ENCODE results near the gene FSHB. TPM values are rescaled to one million over a fixed set of nuclear protein-coding genes. Genes with fewer than 3 reads are reported as not detected.
"Not testable (repeated sequence)": the region's sequence is repeated elsewhere in the genome, so short reads cannot be mapped to it uniquely, and the experiment has no call there.

FSHB gene
- total RNA-seq: not detected

DNA sequence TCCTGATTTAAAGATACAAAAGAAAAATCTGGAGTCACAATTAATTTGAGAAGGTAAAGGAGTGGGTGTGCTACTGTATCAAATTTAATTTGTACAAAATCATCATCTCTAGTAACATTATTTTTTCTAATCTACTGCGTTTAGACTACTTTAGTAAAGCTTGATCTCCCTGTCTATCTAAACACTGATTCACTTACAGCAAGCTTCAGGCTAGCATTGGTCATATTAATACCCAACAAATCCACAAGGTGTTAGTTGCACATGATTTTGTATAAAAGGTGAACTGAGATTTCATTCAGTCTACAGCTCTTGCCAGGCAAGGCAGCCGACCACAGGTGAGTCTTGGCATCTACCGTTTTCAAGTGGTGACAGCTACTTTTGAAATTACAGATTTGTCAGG, at the start of gene FSHB:
Gene FSHB, plus strand, starts transcription at position 301 of the 400 bp plus-strand sequence. CDS start 889 bp downstream, outside the sequence.
- Mint-ChIP-seq H3K4me1 (no peaks in the 10 kb centered on the region), H3K36me3 (ENCODE audit: low read depth) (no peaks in the 10 kb centered on the region), H3K27ac (no peak within 1 kb of the TSS), H3K9me3 (no peaks in the 10 kb centered on the region), H3K27me3 (no peaks in the 10 kb centered on the region), H3K4me3 (no peak within 1 kb of the TSS)
- no peak for DNase-seq
- CTCF ChIA-PET: no interaction called here
- POLR2A ChIA-PET: no interaction called here

DNA sequence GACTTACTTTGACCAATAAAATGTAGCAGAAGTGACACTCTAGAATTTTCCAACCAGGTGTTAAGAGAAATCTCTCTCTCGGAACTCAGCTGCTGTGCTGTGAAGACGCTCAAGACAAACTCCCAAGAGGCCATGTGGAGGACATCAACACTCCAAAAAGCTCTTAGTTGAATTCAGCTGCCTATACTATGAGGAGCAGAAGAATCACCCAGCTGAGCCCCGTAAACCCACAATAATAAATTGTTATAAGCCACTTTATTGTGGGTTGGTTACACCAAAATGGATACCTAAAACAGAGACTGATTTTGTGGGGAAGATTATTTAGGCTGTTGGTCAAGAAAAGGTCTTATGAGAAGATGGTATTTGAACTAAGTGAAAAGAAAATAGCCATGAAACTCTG, 44.1 kb upstream of the FSHB start:
- H3K4me1 Mint-ChIP-seq: no peaks in the 10 kb centered on the region
- H3K9me3 Mint-ChIP-seq: no peaks in the 10 kb centered on the region
- CTCF ChIA-PET: no interaction called here
- no peaks in the 10 kb centered on the region for H3K27me3 Mint-ChIP-seq
- no peak for DNase-seq
- no peak overlapping the region for H3K27ac Mint-ChIP-seq
- no peak overlapping the region for H3K4me3 Mint-ChIP-seq
- H3K36me3 Mint-ChIP-seq (ENCODE audit: low read depth): no peaks in the 10 kb centered on the region
- POLR2A ChIA-PET: no interaction called here

DNA sequence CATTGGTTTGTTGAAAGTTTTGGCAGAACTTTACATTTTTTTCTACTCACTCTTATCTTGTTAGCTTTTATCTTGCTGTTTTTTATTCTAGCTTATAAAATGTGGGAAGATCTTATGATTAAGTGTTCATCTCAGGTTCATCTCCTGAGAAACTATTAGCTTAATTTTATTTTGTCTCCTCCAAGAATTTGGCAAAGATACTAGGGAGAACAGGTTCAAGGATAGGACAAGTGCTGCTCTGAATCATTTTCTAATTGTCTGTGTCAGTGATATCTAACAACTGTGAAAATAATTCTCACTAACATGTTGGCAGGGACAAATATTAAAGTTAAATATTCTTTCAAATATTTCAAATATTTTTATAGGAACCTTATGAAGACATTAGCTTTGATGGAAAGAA, 38.2 kb upstream of the FSHB start:
- Mint-ChIP-seq H3K27me3 (no peaks in the 10 kb centered on the region), H3K27ac (no peak overlapping the region), H3K4me1 (no peaks in the 10 kb centered on the region), H3K4me3 (no peak overlapping the region), H3K9me3 (no peaks in the 10 kb centered on the region), H3K36me3 (ENCODE audit: low read depth) (no peaks in the 10 kb centered on the region)
- no peak for DNase-seq
- ChIA-PET CTCF (no interaction called here), POLR2A (no interaction called here)

DNA sequence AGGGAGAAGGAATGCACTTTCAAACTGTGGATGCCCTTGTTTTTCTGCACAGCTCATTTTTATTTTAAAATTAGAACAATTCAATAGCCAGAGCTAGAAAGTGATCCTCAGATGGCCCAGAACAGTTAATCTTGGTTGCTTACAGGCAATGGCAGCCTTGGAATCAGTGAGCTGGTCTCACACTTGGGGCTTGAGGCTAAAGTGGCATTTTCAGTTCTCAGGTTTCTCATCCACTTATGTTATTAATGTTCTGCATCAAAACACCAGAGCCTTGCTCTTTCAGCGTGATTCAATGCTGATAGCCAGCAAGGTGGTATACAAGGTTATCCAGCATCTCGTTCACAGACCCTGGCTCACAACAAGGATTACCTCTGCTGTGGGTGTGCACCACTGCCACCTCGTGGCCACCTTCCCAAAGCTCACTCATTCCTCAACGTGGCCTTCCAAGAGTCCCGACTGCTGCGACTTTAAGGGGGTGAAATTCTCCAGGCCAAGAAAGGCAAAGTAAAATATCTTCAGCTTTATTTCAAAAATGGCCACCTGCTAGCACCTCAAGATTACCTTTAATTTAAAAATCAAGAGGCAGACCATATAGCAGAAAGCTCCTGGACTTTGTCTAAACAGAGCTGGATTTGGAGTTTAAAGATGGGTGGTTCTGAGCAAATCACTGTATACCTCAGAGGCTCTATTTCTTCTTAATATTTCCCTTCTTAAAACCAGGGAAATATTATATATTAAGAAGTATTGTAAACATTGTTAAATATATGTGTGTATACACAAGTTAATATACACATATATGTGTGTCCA, 34.2 kb upstream of the FSHB start:
- Mint-ChIP-seq H3K27me3 (no peaks in the 10 kb centered on the region), H3K27ac (no peak overlapping the region), H3K9me3 (no peaks in the 10 kb centered on the region), H3K4me3 (no peak overlapping the region), H3K36me3 (ENCODE audit: low read depth) (no peaks in the 10 kb centered on the region), H3K4me1 (no peaks in the 10 kb centered on the region)
- peak; percentile 43 for DNase-seq
- POLR2A ChIA-PET: no interaction called here
- CTCF ChIA-PET: no interaction called here

DNA sequence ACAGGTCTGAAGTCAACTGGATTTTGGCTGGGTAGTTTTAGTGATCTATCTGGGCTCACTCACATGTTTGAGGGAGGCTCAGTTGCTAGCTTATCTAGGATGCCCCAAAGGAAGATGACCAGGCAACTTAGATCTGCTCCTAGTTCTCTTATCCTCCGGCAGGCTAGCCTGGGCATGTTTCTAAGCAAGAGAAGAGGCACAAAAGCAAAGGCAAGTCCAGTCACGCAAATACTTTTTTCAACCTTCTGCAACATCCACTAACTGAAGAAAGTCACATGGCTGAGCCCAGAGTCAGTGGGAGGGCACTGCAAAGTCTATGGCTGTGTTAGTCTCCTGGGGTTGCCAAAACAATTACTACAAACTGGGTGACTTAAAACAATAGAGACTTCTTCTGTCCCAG, 32.9 kb upstream of the FSHB start:
- H3K4me3 Mint-ChIP-seq: no peak overlapping the region
- no peak for DNase-seq
- H3K4me1 Mint-ChIP-seq: no peaks in the 10 kb centered on the region
- no peak overlapping the region for H3K27ac Mint-ChIP-seq
- no peaks in the 10 kb centered on the region for H3K27me3 Mint-ChIP-seq
- no peaks in the 10 kb centered on the region for H3K9me3 Mint-ChIP-seq
- H3K36me3 Mint-ChIP-seq (ENCODE audit: low read depth): no peaks in the 10 kb centered on the region
- POLR2A ChIA-PET: no interaction called here
- CTCF ChIA-PET: no interaction called here

DNA sequence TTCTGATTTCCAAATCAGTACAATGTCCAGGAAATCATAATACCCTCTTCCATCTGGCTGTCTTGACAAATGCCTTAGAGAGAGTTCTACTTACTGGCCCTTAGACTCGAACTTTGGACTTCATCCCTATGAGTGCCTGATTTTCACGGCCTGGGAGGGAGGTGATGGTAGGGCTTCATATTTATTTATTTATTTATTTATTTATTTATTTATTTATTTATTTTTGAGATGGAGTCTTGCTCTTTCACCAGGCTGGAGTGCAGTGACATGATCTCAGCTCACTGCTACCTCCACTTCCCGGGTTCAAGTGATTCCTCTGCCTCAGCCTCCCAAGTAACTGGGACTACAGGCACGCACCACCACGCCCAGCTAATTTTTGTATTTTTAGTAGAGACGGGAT, 27.8 kb upstream of the FSHB start:
- H3K4me1 Mint-ChIP-seq; H3K4me3 Mint-ChIP-seq; H3K9me3 Mint-ChIP-seq; CTCF ChIA-PET; POLR2A ChIA-PET; H3K27me3 Mint-ChIP-seq; DNase-seq; H3K36me3 Mint-ChIP-seq (ENCODE audit: low read depth); H3K27ac Mint-ChIP-seq: not testable (repeated sequence)

DNA sequence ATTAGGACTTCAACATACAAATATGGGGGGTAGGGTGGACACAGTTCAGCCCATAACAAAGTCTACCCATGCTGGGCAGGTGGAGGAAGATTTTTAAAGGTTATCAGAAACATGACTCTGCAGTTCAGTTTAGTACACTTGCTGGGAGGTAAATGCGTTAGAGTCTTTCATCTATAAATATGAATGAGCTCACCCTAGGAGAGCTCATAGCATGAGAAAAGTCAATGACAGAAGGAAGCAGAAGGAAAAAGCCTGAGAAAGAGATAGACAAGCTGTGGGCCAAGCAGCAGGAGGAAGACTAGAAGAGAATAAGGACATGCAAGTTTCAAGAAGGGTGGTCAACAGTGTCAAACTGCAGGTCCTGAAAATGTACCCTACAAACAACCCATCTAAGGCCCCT, 27.0 kb upstream of the FSHB start:
- Mint-ChIP-seq H3K27ac (no peak overlapping the region), H3K27me3 (no peaks in the 10 kb centered on the region), H3K4me3 (no peak overlapping the region), H3K9me3 (no peaks in the 10 kb centered on the region), H3K4me1 (no peaks in the 10 kb centered on the region), H3K36me3 (ENCODE audit: low read depth) (no peaks in the 10 kb centered on the region)
- no peak for DNase-seq
- ChIA-PET POLR2A (no interaction called here), CTCF (no interaction called here)

DNA sequence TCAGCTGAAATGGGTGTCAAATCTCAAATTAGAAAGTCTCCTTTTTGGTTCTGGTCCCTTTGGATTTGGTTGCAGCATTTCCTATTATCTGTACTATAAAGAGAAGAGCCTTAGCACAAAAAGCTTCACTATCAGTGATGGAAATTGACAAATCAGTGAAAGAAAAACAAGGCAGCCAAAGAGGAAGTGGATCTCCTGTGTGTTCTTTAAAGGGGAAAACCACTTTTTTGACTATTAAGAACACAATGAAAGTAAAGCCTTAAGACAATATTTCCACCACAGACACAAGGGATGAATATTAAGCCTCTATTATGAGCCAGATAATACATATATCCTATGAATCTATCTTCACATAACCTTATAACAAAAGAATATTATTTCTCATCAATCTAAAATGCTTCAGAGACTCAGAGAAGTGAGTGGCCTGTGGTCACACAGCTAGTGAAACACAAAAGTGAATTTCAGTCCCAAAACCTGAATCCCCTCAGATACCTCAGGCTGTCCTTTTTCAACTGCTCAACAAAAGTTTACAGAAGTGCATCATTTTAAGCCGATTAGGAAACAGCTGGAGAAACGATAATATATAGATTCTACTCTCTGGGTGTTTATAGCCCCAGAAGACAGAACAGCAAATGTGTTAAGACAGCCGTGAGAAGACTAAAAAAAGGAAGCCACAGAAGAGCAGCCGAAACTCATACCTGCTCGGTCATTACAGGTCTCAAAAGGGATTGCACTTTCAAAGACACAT, 24.4 kb upstream of the FSHB start:
- H3K9me3 Mint-ChIP-seq: no peaks in the 10 kb centered on the region
- ChIA-PET POLR2A (no interaction called here), CTCF (no interaction called here)
- no peak overlapping the region for H3K4me3 Mint-ChIP-seq
- no peak overlapping the region for H3K27ac Mint-ChIP-seq
- no peaks in the 10 kb centered on the region for H3K36me3 Mint-ChIP-seq (ENCODE audit: low read depth)
- no peak for DNase-seq
- no peaks in the 10 kb centered on the region for H3K27me3 Mint-ChIP-seq
- H3K4me1 Mint-ChIP-seq: no peaks in the 10 kb centered on the region

DNA sequence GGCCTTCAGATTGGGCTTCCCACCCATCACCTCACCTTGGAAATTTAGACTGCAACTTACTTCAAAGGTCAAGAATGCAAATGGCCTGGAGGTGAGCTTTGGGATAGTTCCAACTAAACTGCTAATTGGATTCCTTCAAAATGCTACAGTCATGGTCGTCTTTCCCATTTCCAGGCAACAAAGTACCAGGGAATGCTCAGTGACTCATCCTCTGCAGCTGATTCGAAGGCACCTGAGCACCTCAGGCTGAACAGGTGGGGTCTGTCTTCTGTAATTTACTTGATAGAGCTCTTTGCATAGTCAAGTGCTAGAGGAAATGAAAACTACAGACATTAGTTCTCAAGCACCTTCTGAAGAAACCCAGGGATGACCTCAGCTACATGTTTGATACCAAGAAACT, 20.5 kb upstream of the FSHB start:
- CTCF ChIA-PET: no interaction called here
- Mint-ChIP-seq H3K4me1 (no peaks in the 10 kb centered on the region), H3K27me3 (no peaks in the 10 kb centered on the region), H3K36me3 (ENCODE audit: low read depth) (no peaks in the 10 kb centered on the region), H3K4me3 (no peak overlapping the region), H3K27ac (no peak overlapping the region), H3K9me3 (no peaks in the 10 kb centered on the region)
- POLR2A ChIA-PET: no interaction called here
- DNase-seq: no peak

DNA sequence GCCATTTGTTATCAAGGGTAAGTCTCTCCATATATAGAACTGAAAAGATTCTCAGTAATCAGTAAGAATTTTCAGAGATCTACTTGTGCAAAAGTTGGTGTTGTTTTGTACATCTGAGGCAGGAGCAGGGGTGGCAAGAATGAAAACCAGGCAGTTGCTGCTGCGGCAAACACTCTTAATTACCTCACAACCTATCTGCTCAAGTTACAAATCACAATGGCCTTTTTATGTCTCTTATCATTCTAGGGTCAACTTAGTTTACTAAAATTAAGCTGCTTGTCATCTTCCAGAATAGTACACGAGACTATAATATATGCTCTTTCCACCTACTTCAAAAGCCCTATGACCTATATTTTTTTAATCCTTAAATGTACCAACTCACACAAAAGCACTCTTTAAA, 14.3 kb upstream of the FSHB start:
- Mint-ChIP-seq H3K4me3 (no peak overlapping the region), H3K36me3 (ENCODE audit: low read depth) (no peaks in the 10 kb centered on the region), H3K4me1 (no peaks in the 10 kb centered on the region), H3K27me3 (peaks cover 2% of the 10 kb centered on the region), H3K27ac (no peak overlapping the region), H3K9me3 (no peaks in the 10 kb centered on the region)
- ChIA-PET CTCF (no interaction called here), POLR2A (no interaction called here)
- no peak for DNase-seq

DNA sequence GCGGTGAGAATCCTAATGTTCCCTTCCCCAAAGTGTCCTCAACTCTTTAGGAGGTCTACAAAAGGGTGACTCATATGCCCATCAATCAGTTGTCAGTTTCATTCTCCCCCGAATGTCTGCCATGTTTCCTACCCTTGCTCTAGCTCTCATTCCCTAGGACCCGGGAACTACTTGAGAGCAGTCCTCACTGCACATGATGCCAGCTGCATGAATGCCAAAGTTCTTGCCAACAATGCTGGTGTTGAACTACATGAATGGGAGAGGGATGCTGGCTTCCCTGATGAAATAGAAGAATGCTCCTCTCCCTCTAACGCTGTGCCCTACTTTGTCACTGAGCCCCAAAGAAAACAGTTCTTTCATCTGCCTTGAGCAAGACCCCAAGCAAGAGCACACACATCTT, 12.5 kb upstream of the FSHB start:
- Mint-ChIP-seq H3K36me3 (ENCODE audit: low read depth) (no peaks in the 10 kb centered on the region), H3K4me1 (no peaks in the 10 kb centered on the region), H3K27me3 (peaks cover 2% of the 10 kb centered on the region), H3K27ac (no peak overlapping the region), H3K9me3 (no peaks in the 10 kb centered on the region), H3K4me3 (no peak overlapping the region)
- POLR2A ChIA-PET: no interaction called here
- CTCF ChIA-PET: no interaction called here
- no peak for DNase-seq

DNA sequence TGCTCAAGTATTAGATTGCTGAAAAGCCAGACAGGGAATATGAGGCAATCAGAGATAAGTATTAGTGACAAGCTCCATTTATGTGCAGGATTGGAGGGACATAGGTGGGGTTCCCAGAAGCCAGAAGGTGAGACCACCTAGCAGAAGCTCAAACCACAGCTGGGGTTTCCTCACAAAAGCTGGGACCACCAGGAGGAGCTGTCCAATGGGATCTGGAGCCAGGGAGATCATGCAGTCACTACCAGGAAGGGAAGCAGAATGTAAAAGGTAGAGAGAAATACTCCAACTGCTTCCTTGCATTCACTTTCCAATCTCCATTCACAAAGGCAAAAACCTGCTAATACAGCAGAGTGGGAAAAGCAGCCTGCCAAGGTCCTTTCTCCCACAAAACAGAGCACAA, 5.2 kb upstream of the FSHB start:
- Mint-ChIP-seq H3K4me1 (no peaks in the 10 kb centered on the region), H3K9me3 (no peaks in the 10 kb centered on the region), H3K4me3 (no peak overlapping the region), H3K36me3 (ENCODE audit: low read depth) (no peaks in the 10 kb centered on the region), H3K27ac (no peak overlapping the region), H3K27me3 (no peaks in the 10 kb centered on the region)
- ChIA-PET POLR2A (no interaction called here), CTCF (no interaction called here)
- DNase-seq: no peak

DNA sequence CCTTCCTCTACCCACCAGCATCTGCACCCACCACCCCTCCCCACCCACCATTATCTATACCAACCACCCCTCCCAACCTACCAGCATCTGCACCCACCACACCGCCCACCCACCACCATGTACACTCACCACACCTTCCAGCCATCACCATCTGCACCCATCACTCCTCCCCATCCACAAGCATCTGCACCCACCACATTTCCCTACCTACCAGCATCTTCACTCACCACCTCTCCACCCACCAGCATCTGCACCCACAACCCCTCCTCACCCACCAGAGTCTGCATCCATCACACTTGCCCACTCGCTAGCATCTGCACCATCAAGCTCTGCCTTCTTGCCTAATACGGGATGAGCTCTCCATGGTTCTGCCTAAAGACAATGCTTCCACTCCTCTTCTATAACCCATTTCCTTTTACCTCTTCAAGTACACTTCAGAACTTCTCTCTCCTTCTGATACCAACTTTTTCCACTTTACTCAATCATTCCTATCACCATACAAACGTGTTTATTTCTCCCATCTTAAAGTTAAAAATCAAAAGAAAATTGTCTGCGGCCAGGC, 2.4 kb upstream of the FSHB start:
- H3K36me3 Mint-ChIP-seq (ENCODE audit: low read depth): no peaks in the 10 kb centered on the region
- H3K4me3 Mint-ChIP-seq: no peak overlapping the region
- H3K27me3 Mint-ChIP-seq: no peaks in the 10 kb centered on the region
- CTCF ChIA-PET: no interaction called here
- H3K27ac Mint-ChIP-seq: no peak overlapping the region
- DNase-seq: no peak
- H3K4me1 Mint-ChIP-seq: no peaks in the 10 kb centered on the region
- POLR2A ChIA-PET: no interaction called here
- no peaks in the 10 kb centered on the region for H3K9me3 Mint-ChIP-seq

DNA sequence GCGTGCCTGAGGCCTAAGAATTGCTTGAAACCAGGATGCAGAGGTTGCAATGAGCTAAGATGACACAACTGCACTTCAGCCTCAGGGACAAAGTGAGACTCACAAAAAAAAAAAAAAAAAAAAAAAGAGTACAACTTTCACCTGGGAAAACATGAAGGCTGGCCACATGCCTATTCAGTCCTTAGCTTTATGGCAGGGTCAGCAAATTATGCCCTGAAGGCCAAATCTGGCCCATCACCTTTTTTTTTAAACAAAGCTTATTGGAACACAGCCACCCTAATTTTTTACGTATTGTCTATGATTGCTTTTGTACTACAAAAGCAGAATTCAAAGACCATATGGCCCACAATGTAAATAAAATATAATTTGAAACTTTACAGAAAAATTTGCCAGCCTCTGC, 8.2 kb downstream of the FSHB start:
- peaks cover 5% of the 10 kb centered on the region for H3K27me3 Mint-ChIP-seq
- CTCF ChIA-PET: no interaction called here

More for the DNA sequence above, 8.2 kb downstream of the FSHB start:
- Mint-ChIP-seq H3K4me3 (no peak overlapping the region), H3K27ac (no peak overlapping the region), H3K36me3 (ENCODE audit: low read depth) (no peaks in the 10 kb centered on the region), H3K4me1 (no peaks in the 10 kb centered on the region), H3K9me3 (no peaks in the 10 kb centered on the region)
- POLR2A ChIA-PET: no interaction called here
- no peak for DNase-seq

Data from activated CD4-positive, alpha-beta T cell treated with anti-CD3 and anti-CD28 coated beads, Interleukin-2, amount 10 ng/mL, durations not matched to agents 7 days and 5 days (primary cell).